Measurements from ENCODE around the gene LYPLAL1.

- TF ChIP-seq POLR2A (IDR thresholded peaks at IDR 0.05) (no peak), CTCF (IDR thresholded peaks at IDR 0.05) (no peak)
Measured at GRCh38 chr1:219244864-219245263, 71.2 kb downstream of the LYPLAL1 start.
